HG03095 (cell line): ENCODE measurements around the gene CIZ1.
"Not testable (repeated sequence)": the region's sequence is repeated elsewhere in the genome, so short reads cannot be mapped to it uniquely, and the experiment has no call there.

Source experiments
- ATAC-seq: cut with Tn5 transposase; IDR thresholded peaks from one replicate; pipeline ENCODE4 v1.9.1; 2021; ENCODE audit warnings: moderate library complexity; ENCODE audit not compliant: unreplicated experiment

Gene CIZ1

GRCh38 chr9:128190516-128191405, 611 bp downstream of the CIZ1 start:
- peak; percentile 7 for ATAC-seq

GRCh38 chr9:128190013-128190412, 1.4 kb downstream of the CIZ1 start:
- no peak for ATAC-seq

DNA sequence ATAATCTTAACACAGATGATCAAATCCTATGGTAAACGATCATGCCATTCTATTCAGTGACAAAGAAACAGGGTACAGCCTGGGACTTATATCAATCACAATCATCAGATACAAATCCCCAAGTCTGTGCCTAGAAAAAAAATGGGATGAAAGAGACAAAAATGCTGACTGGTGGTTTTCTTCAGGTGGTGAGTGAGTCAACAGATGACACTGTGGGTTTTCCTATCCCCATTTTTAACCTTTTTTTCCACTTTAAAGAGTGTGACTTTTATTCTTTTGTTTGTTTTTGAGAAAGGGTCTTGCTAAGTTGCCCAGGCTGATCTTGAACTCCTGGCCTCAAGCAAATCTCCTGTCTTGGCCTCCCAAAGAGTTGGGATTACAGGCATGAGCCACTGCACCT, 3.2 kb downstream of the CIZ1 start:
- no peak for ATAC-seq

GRCh38 chr9:128187361-128187760, 4.0 kb downstream of the CIZ1 start:
- no peak for ATAC-seq

- no peak for ATAC-seq
Observed at GRCh38 chr9:128185979-128186965, 5.1 kb downstream of the CIZ1 start.

GRCh38 chr9:128182893-128183588, 8.3 kb downstream of the CIZ1 start:
- no peak for ATAC-seq

- ATAC-seq, result not testable (repeated sequence)
Observed at GRCh38 chr9:128181480-128181879, 9.9 kb downstream of the CIZ1 start.

DNA sequence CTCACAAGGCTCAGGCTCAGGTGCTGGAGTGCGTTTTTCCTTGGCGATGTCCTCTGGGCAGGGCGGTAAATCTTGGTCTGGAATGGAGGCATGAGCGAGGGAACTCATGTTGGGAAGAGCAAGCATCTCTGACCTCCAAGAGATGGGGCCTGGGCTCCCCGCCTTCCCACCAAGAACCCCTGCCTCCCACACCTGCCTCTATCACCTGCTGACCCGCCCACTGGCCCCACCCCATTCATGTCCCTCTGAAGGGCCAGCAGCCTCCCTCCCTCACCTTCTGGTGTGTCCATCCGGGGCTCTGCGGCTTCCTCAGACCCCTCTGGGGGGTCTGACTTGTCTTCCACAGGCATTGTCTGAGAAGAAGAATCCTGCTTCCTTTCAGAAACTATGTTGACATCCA, 10.9 kb downstream of the CIZ1 start:
- no peak for ATAC-seq

DNA sequence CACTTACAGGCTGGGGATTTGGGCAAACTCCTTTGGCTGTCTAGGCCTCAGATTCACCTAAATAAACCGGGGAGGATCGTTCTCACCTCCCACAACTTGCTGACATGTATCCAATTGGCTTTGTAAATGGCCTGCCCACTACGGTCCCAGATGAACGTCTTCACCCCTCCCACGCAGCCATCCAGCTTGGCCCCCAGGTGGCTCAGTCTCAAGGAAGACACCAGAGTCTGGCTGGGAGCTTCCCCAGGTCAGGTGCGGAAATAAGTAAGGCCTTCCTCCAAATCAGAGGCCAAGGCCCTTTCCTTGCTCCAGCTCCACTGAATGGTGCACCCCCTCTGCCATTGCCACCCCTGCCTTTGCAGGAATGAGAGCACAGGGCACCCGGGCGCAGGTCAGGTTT, 11.4 kb downstream of the CIZ1 start:
- no peak for ATAC-seq

DNA sequence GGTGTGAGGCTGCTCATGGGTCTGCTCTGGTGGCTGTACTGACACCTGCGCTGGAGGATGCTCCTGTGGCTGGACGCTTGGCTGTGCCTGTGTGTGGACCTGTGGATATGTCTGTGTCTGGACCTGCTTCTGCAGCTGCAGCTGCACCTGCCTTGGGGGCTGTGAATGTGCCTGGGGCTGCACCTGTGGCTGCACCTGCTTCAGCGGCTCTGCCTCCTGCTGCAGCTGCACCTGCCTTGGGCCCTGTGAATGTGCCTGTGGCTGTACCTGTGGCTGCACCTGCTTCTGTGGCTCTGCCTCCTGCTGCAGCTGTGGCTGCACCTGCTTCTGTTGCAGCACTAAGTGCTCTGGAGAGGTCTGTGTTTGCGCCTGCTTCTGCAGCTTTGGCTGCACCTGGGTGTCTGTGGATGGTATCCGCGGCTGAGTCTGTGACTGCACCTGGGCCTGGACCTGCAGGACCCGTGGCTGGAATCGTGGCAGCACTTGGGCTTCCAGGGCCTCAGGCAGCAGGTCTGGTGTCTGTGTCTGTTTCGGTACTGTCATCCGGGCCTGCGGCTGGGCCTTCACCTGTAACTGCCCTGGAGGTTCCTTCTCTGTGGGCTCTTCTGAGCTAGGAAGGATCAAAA, 12.5 kb downstream of the CIZ1 start:
- ATAC-seq, result no peak

- no peak for ATAC-seq
Observed at GRCh38 chr9:128175726-128176125, 15.6 kb downstream of the CIZ1 start.

GRCh38 chr9:128175102-128175563, 16.2 kb downstream of the CIZ1 start:
- ATAC-seq, result no peak

- ATAC-seq, result no peak
Observed at GRCh38 chr9:128174062-128174461, 17.3 kb downstream of the CIZ1 start.

GRCh38 chr9:128169925-128170324, 21.4 kb downstream of the CIZ1 start:
- ATAC-seq, result no peak

- no peak for ATAC-seq
Observed at GRCh38 chr9:128169492-128169891, 21.9 kb downstream of the CIZ1 start.

DNA sequence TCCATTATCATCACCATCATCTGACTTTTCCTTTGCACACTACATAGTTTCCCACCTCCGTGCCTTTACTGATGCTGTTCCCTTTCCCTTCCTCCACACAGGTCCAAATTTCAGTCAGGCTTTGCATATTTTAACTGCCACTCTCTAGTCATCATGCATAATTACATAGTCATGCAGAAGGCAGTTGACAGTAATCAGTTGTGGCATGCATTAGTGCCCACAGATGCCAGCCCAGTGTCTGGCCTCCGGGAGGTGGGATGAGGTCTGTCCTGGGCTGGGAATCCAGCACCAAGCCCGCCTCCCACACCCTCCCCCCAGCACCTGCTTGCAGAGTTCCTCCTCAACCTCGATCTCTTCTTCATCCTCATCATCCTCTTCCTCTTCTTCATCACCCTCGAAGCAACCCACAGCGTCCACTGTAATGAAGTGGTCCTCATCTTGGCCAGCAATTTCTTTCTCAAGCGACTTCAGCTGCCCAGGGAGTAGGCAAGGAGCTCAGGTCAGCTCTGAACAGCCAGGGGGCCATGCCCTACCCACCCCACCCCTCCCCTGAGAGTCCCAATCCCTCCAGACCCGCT, 22.6 kb downstream of the CIZ1 start:
- ATAC-seq, result no peak

DNA sequence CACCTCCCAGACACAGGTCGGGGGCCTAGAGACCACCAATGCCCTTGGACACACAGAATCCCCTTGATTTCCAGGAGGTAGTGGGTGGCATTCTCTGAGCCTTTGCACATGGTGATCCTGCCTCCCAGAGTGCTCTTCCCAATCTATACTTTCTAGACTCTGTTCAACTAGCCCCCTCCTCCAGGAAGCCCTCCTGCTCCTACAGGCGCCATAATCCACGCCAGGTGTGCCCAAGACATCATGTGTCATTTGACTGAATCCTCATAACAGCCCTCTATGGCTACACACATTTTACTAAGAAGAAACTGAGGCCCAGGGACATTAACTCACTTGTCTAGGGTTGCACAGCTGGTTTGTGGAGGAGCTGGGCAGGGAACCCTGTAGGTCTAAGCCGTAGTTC, 24.2 kb downstream of the CIZ1 start:
- no peak for ATAC-seq

DNA sequence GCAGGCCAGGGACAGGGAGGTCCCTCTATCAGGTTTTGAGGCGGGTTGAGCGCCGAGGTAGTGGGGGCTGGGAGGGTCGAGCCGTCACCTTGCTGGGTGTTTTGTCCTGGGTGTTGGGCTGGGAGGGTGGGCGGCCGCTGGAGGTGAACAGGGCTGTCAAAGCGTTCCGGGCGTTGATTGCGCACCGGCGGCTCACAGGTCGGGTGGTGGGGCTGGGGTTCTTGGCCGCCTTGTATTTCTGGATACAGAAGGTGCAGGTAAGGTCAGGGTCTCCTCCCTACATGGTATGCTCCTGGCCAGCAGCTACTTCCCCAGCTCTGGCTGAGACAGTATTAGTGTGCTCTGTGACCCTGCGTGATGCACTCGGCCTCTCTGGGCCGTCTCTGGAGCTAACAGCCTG, 25.2 kb downstream of the CIZ1 start:
- ATAC-seq, result no peak

DNA sequence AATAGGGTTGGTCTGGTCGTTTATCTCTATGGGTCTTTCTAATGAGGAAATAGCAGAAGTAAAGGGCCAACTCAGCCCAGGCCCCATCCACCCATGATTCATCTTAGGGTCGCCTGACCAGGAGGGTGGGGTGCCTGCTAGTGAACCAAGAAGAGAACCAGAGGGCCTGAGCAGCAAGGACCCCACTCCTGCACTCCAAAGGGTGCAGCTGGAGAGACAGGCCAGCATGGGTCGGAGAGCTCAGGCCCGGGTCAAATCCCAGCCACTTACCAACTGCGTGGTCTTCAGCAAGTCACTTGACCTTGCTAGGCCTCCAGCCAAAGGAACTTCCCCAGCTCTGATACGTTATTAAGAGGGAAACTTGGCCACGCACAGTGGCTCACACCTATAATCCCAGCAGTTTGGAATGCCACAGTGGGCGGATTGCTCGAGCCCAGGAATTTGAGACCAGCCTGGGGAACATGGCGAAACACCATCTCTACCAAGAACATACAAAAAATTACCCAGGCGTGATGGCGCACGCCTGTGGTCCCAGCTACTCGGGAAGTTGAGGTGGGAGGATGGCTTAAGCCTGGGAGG, 27.0 kb downstream of the CIZ1 start:
- ATAC-seq, result no peak
